GM12874 (cell line): ENCODE results near the gene AATF.

Experiments
- TF ChIP-seq, protein P1 (sequence below): IDR thresholded peaks from 2 replicates; pipeline ENCODE4 v1.5.1; 2011; ENCODE audit warnings: low read depth, mild to moderate bottlenecking, control low read depth, low read length, moderate library complexity; ENCODE audit not compliant: insufficient read depth

Gene AATF

DNA sequence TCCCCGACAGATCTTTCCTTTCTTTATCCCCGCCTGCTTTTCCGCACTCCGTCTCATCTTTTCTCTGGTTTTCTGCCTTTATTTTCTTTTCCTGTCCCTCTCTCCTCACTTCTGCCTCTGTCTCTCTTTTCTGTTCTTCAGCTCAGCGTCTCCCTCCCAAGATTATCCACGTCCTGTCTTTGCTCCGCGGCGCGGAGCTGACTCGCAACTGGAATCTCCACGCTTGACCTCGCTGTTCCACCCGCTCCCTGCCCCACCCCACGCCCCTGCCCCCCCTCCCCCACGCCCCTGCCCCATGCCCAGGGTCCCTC, 16.4 kb upstream of the AATF start:
- TF ChIP-seq, protein P1, sequence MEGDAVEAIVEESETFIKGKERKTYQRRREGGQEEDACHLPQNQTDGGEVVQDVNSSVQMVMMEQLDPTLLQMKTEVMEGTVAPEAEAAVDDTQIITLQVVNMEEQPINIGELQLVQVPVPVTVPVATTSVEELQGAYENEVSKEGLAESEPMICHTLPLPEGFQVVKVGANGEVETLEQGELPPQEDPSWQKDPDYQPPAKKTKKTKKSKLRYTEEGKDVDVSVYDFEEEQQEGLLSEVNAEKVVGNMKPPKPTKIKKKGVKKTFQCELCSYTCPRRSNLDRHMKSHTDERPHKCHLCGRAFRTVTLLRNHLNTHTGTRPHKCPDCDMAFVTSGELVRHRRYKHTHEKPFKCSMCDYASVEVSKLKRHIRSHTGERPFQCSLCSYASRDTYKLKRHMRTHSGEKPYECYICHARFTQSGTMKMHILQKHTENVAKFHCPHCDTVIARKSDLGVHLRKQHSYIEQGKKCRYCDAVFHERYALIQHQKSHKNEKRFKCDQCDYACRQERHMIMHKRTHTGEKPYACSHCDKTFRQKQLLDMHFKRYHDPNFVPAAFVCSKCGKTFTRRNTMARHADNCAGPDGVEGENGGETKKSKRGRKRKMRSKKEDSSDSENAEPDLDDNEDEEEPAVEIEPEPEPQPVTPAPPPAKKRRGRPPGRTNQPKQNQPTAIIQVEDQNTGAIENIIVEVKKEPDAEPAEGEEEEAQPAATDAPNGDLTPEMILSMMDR, result no peak

DNA sequence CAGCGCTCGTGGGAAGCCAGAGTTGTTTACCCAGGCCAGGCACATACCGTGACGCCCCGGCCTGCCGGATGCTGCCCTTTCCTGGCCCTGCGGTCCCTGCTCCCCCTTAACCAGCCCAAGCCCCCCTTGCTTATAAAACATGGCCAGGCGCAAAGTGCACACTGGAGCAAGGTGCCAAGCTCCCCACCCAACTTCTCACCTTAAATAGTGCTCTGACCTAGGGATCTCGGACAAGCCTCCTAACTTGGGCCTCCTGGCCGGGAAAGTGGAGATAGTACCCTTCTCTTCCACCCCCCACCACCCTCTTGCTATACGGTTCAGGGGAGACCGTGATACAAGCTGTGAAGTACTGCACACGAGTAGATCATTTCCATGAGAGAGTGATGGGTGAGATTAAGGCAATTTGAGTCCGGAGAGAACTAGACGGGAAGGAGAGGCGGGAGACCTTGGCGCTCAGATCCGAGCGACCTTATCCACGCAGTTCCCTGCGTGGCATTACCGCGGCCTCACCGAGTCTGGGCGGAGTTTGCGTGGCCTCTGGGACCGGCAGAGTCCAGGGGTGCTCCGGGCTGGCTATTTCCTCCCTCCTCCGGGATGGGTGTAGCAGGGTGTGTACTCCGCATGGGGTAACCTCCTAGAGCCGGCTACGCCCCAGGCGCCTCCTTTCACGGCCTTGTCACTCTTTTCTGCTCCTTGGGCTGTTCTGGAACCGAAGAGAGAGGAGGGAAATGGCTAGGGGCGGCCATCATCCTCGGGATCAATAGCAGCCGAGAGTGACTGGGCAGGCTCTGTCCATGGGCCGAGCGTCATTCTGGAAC, 15.9 kb upstream of the AATF start:
- TF ChIP-seq, protein P1, result no peak

DNA sequence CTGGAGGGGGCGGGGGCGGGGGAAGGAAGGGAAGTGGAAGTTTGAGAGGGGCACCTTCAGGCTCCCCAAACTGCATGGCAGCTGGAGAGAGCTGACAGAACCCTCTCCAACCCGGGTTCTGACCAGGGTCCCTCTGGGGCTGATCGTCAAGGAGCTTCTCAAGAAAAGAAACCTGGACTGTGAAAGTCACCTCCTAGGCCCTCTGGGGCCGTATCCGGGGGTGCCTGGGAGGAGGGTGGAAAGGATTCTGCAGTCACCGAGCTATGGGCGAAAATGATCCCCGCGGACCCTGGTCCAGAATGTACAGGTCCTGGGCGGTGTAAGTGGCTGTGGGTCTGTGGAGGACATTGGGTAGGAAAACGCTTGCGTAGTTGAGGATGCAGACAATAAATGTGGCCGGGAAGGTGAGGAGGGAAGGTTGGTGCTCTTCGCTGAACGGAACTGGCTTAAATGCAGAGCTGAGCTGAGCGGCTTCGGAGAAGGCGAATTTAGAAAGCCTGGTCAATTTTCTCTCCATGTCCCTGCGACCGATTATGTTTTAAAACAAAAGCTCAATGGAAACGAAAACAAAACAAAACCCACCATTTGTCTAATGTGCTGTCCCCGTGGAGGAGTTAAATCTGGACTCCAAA, 15.1 kb upstream of the AATF start:
- TF ChIP-seq, protein P1, result no peak

DNA sequence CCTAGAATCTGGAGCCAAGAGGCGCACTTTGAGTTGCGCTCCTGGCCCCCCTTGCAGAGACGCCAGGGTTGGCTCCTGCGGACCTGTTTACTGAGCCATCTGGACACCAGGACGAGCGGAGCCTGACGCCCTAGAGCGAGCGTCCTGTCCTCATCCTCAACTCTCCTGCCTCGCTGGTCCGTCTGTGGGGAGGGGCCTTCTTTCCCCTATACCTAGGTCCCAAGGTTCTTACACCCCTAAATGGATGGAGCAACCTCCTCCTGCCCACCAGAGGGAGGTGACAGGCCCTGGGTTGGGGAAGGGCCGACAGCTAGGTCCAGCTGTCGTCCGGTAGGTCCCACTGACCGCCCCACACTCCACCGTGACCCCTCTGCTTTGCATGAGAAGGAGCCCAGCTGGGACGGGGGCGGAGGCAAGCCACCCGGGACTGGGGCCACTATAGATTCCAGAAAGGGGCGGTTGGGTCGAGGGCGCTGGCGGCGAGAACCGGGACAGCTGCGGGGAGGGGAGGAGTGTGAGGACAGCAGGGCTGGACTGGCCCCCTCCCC, 14.5 kb upstream of the AATF start:
- TF ChIP-seq, protein P1, result no peak

DNA sequence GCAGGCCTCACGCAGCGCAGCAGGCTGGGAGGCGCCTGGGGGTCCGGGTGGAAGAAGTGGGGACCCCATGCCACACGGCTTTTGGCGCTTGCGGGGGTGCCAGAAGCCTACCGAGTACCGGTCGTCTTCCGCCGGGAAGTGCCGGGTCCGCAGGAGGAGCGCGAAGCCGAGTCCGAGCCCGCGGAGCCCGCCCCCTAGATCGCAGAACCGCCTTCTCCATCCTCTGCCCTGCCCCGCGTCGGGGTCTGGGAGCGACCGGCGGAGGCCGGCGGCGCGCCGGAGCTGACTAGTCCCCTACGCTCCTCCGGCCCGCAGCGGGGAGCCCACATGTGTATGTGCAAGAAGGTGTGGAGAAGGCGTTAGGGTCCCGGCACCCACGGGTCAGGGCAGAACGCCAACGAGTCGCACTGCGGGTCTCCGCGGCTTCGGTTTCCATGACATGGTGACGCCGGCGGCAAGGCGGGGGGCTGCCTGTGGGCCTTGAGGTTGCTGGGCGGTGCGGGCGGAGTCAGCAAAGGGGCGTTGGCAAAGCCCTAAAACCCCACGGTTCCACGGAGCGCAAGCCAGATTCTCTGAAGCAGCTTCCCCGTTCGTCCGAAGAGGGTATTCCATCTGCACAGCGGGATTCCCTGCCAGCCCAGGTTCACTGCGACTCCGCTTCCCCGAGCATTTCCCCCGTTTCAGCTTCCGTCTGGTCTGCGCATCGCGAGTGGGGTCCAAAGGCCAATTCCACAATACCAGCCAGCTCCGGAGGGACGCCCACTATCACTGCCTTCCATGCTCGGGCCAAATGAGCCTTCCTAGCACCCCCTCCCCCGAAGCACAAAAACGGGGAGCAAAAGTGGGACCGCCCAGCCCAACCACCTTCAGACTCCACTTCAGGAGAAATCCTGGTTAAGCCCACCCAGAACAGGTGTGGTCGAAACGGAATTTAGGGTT, 13.8 kb upstream of the AATF start:
- TF ChIP-seq, protein P1, result no peak

DNA sequence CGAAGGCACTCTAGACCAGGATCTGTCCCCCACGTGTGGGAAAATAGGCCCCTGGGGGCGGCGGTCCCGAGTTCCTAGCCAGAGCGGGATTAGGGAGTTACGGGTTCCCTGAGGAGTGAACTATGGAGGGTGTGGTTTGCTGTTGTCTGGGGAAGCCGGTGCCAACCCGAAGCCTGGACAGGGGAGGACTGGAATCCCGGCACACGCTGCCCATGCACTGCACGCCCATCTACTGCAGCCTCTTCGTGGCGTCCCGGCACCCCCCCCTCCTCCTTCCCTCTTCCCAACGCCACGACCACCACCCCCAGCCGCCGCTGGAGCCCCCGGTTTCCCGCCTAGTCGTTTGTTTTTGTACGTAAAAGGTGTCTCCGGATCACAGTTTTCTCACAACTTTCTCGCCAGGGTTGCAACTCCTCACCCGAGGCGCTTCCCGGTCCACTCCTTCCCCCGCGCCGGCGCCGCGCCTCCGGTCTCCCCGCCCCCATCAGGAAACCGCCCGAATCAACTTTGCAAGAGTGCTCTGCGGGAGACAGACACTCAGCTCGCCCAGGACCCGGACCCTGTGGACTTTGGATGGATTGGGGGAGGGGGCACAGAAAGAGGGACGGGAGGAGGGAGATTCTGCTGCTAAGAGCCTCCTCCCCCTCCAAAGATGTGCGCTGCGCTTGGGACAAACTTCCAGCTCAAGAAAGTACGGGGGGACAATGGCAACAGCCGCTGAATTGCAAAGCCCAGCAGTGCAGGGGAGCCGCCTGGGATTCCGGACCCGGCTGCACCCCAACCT, 12.9 kb upstream of the AATF start:
- TF ChIP-seq, protein P1, result no peak
